Measurements from ENCODE around the gene RNF6.
"Not testable (repeated sequence)": the region's sequence is repeated elsewhere in the genome, so short reads cannot be mapped to it uniquely, and the experiment has no call there.

Gene RNF6

DNA sequence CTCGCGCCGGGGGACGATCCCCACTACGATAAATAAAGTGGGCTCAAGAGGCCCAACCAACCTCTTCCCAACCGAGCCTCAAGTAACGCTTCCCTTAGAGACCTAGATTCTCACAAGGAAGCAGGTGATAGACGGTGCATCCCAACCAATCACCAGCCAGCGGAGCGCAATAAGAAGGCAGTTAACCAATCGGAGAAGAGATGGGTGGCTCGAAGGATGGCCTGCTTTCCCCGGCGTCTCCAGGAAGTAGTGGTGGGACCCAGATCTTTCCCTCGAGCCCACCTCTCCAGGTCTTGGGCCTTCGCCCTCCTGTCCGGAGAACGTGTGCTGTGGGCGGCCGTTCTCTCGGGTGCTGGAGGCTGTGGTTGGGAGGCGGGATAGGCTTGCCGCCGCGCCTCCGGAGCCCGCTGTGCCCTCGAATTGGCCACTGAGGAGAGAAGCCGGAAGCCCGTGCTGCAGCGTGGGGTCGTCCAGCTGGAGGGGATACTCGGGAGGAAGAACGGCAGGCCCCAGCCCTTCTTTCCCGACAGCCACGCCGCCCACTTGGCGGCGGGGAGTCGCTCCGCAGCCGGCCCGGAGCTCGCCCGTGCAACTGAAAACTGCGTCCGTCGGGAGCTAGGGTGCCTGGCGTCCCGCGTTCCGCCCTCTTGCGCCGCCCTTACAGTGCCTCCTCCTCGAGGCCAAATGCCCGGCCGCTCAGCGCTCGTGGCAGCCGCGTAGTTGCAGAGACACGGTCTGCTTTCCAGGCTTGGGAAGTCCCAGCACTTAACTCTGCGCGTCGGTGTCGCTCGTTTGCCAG is at the start of gene RNF6:
RNF6 (minus strand) TSS at position 594 of the 799 bp plus-strand sequence. CDS start 2,665 bp downstream, outside the sequence.
- DNase-seq: peak; percentile 98

GRCh38 chr13:26270707-26271106 is 48.6 kb upstream of the RNF6 start:
- DNase-seq: no peak

- no peak for DNase-seq
Measured at GRCh38 chr13:26266311-26266710, 44.2 kb upstream of the RNF6 start.

DNA sequence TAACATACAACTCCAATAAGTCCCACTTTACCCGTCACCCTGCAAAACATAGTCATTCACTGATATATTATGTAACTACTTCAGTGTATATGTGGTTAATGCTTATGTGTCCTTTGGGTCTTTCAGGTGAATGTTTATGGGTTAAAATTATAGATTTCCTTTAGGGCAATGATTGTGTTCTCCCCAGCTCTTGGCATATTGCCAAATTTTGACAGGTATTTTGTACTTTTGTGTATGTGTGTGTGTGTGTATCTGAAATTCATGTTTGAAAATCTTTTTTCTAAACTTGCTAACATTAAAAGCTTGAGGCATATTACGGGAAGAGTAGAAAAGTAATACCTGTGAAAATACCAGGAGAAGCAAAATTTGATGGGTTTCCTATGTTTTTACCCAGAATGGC is 40.0 kb upstream of the RNF6 start:
- DNase-seq: no peak

DNA sequence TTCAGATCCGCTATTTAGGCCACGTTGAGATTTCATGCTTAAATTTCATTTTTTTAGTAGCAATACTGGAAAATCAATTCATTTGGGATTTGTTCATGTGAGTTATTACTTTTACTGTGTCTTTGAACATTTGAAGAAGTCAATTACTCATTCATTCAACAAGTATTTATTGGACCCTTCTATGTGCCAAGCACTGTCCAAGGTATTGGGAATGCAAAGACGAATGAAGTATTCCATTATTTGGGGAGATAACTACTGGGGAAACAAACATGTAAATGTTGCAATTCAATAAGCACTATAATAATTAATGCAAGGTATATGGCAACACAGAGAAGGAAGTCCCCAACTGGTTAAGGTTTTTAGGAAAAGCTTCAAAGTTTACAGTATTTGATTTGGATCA is 37.5 kb upstream of the RNF6 start:
- DNase-seq: no peak

DNA sequence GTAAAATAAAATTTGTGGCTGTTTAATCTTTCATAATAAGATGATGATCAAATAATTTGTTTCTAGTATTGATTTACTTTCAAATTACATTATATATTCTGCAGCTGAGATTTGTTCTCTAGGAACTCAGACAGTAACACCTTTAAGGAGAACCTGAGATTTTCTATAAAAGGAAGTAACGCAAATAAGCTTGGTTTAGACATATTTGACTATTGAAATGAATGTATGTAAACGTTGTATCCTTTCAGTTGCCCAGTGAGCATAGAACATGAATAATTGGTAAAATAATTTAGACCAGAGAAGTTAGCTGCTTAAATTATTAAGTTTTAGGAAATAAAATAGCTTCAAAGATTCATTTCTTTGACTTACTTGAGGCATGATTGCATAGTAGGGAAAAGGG is 34.9 kb upstream of the RNF6 start:
- DNase-seq: peak; percentile 48

DNA sequence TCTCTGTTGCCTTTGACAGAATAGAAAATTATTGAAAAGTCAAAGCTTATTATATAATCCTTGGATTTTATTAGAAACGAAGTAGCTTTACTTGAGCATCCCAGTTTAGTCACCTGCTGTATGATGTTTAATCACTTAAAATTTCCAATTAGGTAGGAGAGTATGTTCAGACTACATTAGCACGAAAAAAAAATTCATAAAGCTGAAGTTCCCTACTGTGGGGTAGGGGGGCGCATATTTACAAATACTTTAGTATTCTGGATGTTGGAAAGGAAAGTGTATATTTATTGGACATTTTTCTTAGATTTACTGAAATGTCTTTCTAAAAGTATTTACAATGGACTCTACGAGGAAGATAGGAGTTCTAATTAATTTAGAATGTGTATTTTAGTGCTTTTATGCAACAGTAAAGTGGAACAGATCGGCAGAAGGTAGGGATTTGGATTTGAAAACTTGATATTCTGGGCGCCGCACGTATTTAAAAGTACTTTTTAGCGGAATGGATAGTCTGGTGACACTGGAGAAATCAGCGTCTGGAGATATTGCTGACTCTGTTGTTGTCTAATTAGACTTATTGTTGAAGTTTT is 33.7 kb upstream of the RNF6 start:
- peak; percentile 35 for DNase-seq

GRCh38 chr13:26255115-26255514 is 33.0 kb upstream of the RNF6 start:
- DNase-seq: no peak

DNA sequence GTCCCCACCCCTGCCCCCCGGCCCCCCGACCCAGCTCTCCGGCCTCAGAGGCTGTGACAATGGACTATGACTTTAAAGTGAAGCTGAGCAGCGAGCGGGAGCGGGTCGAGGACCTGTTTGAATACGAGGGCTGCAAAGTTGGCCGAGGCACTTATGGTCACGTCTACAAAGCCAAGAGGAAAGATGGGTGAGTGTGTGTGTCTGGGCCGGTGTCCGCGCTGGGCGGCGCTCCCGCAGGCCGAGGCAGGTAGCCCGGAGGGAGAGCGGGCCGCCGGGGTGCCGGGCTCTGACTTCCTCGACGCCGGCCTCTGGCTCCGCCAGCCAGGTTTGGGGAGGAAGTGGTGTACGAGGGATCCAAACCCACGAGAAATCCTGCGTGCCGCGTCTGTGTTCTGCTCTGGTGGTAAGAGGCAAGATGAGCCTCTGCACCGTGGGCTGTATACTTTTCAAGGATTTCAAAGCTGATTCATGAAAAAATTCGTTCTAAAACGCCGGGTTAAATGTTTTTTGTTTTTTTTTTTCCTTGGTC is 32.5 kb upstream of the RNF6 start:
- DNase-seq: peak; percentile 58

GRCh38 chr13:26253787-26254582 is 31.9 kb upstream of the RNF6 start, which contains the start of gene CDK8:
Gene CDK8 (plus strand): TSS chr13:26254129. CDS start chr13:26254642, 513 bp downstream.
- DNase-seq: peak; percentile 99

GRCh38 chr13:26253262-26253786 is 31.2 kb upstream of the RNF6 start:
- no peak for DNase-seq

GRCh38 chr13:26252006-26252405 is 29.9 kb upstream of the RNF6 start:
- DNase-seq: not testable (repeated sequence)

GRCh38 chr13:26249551-26249950 is 27.4 kb upstream of the RNF6 start:
- no peak for DNase-seq

DNA sequence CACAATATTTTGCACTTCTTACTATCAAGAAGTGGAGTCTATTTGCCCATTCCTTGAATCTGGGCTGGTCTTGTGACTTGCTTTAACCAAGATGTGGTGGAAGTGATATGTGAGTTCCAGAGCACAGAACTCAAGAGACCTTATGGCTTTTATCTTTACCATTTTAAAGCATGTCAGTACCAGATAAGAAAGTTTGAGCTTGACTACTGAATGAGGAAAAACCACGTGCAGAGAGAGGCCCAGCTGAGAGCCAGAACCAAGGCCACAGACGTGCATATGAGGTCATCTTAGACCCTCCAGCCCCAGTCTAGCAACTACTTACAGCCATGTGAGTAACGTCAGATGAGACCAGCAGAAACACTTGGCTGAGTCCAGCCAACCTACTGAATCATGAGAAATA is 25.5 kb upstream of the RNF6 start:
- no peak for DNase-seq

GRCh38 chr13:26247011-26247410 is 24.9 kb upstream of the RNF6 start:
- no peak for DNase-seq

GRCh38 chr13:26246154-26246553 is 24.0 kb upstream of the RNF6 start:
- no peak for DNase-seq

DNA sequence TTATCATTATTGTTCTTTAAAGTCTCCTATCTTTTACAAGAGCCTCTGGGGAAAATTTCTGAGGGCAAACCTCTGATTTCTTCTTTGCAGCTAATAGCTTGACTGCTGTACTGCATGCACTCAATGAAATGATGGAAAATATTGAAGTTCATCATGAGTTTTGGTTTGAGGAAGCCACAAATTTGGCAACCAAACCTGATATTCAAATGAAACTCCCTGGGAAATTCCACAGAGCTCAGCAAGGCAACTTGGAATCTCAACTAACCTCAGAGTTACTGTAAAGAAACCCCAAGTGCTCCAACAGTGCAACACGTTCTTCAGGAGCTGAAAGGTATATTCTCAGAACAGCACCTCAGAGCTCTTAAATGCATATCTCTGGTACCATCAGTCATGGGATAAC is 14.2 kb upstream of the RNF6 start:
- no peak for DNase-seq

GRCh38 chr13:26230703-26231102 is 8.6 kb upstream of the RNF6 start:
- no peak for DNase-seq

GRCh38 chr13:26229080-26229615 is 7.0 kb upstream of the RNF6 start:
- DNase-seq: no peak

- DNase-seq: no peak
Measured at GRCh38 chr13:26228096-26228495, 6.0 kb upstream of the RNF6 start.

GRCh38 chr13:26227166-26227971 is 5.3 kb upstream of the RNF6 start:
- no peak for DNase-seq

All from NCI-H526 treated with DMSO at 0.1 percent for 48 hours (cell line).